Epidermal melanocyte (primary cell): ENCODE measurements around the gene LYPLAL1.
"Not testable (repeated sequence)": the region's sequence is repeated elsewhere in the genome, so short reads cannot be mapped to it uniquely, and the experiment has no call there.

Experiments used
- DNase-seq: peaks from one replicate; pipeline ENCODE4 v3.0.0; 2011; ENCODE audit warnings: low spot score; ENCODE audit not compliant: insufficient read length

The LYPLAL1 gene

DNA sequence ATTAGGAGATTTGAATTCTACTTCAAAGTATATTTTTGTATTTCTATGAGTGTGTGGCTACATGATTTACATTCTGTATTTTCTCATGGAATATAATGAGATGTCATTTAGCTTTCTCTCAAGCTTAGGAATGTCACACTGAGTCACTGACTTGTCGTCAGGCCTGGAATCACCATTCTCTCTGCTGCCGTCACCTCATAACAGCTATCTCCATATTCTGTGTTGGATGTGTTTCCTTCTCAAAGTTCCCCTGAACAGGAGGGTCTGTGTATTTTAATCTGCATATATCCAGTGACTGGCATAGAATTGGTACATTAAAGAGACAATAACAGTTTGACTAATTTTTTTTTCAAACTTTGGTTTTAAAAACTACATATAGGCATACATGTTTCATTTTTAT is 35.9 kb downstream of the LYPLAL1 start:
- no peak for DNase-seq

DNA sequence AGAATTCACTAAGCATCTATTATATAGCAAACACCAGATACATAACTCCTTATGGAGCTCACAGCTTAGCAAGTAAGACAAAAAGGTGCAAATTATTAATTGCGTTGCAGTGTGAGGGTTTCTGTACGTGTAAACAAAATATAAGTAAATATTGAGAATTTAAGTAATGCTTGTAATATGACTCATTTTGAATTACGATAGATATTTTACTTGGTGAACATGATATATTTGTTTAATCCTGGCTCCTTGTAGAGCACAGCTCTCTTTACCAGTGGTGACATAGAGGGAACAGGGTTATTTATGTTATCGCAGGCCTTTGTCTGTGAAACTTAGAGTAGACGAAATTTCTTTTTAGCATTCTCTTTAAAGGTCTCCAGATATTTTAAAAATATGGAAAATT is 36.4 kb downstream of the LYPLAL1 start:
- DNase-seq, result no peak

DNA sequence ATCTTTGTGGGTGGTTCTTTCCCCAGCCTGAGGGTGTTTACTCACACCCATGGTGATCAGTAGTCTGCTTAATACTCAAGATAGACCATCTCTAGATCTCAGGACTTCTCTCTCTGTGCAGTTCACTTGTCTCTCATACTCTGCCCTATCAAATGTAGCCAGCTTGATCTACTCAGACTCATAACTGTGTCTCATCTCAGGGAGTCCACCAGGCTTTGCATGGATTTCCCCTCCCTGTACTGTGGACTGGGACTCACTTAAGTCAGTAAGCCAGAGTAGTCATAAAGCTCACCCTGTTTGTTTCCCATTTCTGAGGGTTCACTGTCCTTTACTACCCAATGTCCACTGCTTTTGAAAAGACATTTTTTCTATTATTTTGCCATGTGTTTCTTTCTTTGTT is 41.8 kb downstream of the LYPLAL1 start:
- no peak for DNase-seq

DNA sequence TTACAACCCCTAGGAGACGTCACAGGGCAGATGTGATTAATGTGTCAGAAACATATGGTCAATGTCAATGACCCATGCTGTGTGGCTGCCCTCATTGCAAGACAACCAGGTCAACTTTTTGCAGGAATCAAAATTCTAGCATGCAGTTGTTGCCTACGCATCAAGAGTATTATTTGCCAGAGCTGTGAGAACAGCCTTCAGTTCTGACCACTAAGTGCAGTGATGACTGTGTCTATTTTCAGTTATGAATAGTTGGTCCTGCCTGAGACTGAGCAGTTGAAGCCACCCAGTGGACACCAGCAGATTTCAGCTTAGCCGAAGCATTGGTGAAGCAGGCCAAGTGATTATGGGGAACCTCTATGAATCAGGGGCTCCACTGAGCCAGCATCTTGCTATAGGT is 47.3 kb downstream of the LYPLAL1 start:
- DNase-seq, result no peak

DNA sequence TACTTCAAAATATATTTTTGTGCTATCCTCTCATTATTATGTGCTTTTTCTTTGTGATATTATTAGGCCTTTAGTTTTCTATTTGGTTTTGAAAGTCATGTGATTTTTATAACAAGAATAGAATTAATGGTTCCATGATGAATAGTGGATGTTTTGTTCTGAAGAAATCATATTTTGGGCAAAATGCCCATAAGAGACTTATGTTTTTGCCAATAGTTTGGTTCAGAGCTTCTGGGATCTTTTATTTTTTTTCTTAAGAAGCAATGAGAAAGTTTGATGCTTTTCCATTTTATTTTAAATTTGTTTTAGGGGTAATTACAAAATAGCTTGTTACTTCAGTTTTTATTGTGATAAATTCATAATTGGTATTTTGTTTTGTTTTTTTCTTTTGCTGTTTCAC is 49.8 kb downstream of the LYPLAL1 start:
- DNase-seq, result no peak

DNA sequence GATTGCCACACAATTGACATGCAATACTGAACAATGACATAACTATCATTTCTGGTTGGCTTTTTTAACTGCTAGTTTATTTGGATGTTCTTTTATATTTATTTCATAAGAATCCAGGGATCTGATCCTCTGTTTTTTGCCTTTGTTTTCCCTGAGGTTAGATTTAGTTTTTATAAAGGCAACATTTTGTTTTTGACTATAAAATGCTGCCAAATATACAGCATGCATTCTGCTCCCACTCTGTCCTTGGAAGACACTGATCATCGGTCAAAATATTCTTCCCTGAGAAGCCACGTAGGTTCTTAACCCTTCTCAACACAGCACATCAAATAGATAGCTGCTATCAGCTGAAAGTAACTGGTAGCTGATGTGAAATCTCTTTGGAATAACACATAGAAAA is 52.5 kb downstream of the LYPLAL1 start:
- DNase-seq, result no peak

- DNase-seq, result no peak
These were observed 53.8 kb downstream of the LYPLAL1 start for GRCh38 chr1:219227360-219228057.

DNA sequence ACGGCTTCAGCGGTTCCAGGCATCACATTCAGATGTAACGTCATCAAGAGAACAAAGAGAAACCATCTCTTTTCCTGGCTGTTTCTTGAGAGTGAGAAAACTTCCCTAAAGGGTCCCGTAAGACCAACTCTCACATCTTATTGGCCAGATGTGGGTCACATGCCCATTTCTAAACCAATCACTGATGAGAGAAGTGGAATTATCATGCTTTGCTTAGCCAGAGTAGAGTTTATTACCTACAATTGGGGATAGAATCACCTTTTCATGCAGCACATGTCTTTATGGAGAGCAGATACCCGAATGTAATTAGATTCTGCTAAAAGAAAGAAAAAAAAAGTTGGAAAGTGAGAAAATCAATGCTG is 54.4 kb downstream of the LYPLAL1 start:
- DNase-seq, result no peak

GRCh38 chr1:219232890-219233289 is 59.2 kb downstream of the LYPLAL1 start:
- no peak for DNase-seq

GRCh38 chr1:219235903-219236481 is 62.3 kb downstream of the LYPLAL1 start:
- DNase-seq, result no peak

- no peak for DNase-seq
These were observed 63.4 kb downstream of the LYPLAL1 start for GRCh38 chr1:219236933-219237610.

GRCh38 chr1:219239518-219239917 is 65.8 kb downstream of the LYPLAL1 start:
- DNase-seq, result no peak

GRCh38 chr1:219244864-219245263 is 71.2 kb downstream of the LYPLAL1 start:
- no peak for DNase-seq

- DNase-seq, result no peak
These were observed 73.8 kb downstream of the LYPLAL1 start for GRCh38 chr1:219247441-219247840.

DNA sequence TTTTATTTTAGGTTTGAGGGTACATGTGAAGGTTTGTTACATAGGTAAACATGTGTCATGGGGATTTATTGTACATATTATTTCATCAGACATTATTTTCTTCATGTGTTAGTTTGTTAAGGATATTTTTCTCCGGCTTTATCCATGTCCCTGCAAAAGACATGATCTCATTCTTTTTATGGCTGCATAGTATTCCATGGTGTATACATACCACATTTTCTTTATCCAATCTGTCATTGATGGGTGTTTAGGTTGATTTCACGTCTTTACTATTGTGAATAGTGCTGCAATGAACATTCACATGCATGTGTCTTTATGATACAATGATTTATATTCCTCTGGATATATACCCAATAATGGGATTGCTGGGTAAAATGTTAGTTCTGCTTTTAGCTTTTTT is 76.8 kb downstream of the LYPLAL1 start:
- DNase-seq, result not testable (repeated sequence)

DNA sequence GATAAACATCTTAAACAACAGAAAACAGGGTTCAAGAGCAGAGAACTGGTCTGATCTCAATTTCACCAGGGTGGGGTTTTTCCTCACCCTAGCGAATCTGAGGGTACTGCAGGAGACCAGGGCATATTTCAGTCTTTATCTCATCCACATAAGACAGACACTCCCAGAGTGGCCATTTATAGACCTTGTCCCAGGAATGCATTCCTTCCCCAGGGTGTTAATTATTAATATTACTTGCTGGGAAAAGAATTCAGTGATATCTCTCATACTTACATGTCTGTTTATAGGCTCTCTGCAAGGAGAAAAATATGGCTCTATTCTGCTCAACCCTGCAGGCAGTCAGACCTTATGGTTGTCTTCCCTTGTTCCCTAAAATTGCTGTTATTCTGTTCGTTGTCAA is 84.1 kb downstream of the LYPLAL1 start:
- DNase-seq, result no peak

- DNase-seq, result no peak
These were observed 87.8 kb downstream of the LYPLAL1 start for GRCh38 chr1:219261454-219261853.
